GM21528 (cell line): ENCODE data around the gene JMJD1C.

Source experiments
- ATAC-seq: cut with Tn5 transposase; IDR thresholded peaks from one replicate; pipeline ENCODE4 v1.9.1; 2021; ENCODE audit warnings: mild to moderate bottlenecking, moderate library complexity; ENCODE audit not compliant: unreplicated experiment, low FRiP score

Gene JMJD1C

DNA sequence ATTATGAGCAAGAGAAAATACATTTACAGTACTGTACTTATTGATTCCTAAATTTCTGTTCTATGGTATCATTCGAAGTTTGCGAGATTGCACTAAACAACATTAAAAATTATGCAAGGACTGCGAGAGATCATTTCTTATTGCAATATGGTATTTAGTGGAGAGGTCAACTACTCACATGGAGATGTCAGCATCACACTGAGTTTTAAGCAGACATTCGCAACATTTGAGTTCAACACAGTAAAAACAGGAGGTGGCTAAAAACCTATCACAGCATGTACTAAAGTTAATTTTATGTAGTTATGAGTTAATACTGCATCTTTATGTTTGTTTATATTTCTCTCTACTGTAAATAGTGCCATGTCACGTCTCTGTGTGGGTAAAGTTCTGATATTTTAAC, 53.5 kb downstream of the JMJD1C start:
- no peak for ATAC-seq

DNA sequence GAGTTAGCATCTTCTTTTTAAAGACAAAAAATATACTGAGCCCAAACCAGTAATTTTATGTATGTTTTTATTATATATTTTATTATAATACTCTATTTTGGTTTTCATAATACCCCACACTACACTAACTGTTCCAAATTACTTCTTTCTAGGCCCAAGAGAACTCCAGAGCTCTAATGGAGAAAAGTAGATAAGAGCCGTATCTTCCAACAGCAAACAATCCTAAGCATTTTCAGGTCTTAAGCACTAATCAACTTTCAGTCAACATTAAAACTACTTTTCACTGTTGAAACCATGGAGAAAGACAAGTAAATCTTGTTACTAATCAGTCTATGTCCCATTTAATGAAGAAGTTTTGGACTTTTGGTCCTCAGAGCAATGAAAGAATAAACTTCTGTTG, 55.1 kb downstream of the JMJD1C start:
- ATAC-seq, result no peak

DNA sequence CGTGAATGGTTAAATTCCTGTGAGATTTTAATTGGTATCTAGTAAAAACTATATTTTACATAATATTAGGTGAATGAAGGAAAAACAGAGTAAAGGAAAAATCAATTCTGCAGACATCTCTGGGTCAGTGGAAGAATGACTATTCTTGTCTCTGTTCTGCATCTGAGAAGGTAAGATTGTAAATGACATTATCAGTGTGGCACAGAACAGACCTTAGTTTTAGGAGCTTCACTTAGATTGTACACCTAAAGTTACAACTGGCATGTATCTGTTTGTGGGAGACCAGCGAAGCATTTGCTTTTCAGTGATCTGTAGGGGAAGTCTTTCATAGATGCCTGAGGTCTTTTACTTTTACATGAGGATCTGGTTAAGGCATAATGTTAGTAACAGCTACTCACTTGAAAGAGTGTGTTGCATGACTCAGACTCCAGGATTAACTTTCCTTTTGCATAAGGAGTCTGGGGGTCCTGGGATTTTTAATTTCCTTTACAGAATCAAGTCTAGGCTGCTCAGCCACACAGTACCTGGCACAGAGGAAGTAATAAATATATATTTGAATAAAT, 56.2 kb downstream of the JMJD1C start:
- no peak for ATAC-seq

DNA sequence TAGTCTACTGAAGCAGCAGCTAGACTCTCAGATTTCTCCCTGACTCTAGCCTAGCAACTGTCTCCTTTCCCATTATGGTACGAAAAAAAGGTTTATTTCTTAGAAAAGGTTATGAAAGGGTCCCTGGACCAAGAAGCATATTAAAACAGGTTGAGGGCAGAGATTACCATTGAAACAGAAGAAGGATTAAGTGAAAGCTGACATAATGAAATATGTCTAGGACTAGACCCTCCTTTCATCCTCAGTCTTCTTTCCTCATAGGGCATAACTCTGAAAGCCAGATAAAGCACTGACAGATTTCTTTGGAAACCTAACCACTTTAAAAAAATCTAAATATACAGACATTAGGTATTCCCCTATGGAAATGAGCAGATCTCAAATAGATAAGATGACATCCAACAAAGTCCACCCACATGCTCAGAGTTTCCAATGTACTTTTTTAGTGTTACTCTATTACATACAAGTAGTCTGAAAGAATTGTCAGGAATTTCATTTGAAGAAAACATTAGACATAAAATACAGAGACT, 58.6 kb downstream of the JMJD1C start:
- no peak for ATAC-seq

DNA sequence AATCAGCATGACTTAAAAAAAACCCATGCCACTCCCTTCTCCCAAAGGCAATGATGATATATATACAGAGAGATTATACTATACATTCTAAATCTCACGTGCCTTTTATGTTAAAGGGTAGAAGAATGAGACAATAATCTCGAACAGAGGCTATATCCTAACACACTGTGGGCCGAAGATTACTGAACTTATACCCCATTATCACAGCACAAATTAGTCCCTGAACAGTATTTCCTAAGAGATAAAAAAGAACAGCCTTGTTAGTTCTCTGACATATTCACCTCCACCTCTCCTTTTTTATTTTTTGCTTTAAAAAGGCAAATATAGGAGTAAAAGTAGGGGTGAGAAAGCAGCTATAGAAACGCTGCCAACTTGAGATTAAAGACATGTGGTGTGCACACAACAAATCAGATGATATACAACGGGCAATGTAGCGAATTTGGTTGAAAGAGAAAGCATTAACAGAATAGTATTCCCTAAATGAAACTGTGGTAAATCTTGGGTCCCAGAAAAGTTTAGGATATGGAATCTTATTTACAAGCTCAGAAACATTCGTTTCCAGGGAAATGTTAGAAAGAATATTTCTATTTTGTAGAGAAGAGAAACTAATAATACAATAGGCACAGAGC, 69.5 kb downstream of the JMJD1C start:
- no peak for ATAC-seq

DNA sequence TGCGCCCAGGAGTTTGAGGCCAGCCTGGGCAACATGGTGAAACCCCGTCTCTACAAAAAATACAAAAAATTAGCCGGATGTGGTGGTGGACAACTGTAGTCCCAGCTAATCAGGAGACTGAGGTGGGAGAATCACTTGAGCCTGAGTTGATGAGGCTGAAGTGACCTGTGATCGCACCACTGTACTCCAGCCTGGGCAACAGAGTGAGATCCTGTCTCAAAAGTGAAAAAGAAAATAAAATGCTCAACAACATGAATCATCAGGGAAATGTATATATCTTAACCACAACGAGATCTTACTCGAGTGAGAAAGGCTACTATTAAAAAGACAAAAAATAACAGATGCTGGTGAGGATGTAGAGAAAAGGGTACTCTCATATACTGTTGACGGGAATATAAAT, 72.7 kb downstream of the JMJD1C start:
- no peak for ATAC-seq

DNA sequence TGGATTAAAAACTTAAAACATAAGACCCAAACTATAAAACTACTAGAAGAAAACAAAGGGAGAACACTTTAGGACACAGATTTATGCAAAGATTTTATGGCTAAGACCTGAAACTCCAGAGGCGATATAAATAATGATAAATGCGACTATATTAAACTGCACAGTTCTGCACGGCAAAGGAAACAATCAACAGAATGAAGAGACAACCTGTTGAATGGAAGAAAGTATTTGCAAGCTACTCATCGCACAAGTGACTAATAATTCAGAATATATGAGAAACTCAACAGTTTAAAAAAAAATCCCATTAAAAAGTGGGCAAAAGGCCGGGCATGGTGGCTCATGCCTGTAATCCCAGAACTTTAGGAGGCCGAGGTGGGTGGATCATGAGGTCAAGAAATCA, 73.6 kb downstream of the JMJD1C start:
- ATAC-seq, result no peak

DNA sequence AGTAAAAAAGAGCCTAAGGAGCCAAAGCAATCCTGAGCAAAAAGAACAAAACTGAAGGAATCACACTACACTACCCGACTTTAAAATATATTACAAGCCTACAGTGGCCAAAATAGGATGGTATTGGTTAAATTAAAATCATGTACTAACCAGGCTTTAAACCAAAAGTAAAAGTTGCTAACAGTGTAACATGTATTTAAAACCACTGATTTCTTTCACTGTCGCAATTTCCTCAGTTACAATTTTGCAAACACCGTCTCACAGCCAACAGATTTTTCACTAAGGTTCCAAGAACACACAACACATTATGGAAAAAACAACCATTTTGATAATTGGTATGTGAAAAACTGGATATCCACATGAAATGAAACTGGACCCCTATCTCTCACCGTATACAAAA, 74.0 kb downstream of the JMJD1C start:
- no peak for ATAC-seq

DNA sequence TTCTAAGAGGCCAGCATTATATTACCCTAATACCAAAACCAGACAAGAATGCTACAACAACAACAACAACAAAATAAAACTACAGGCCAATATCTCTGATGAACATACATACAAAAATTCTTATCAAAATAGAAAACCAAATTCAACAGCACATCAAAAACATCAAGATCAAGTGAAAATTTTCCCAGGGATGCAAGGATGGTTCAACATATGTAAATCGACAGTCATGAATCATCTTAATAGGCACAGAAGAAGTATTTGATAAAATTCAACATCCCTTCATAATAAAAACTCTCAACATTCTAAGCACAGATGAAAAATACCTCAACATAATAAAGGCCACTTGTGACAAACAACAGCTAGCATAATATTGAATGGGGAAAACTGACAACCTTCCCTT, 75.3 kb downstream of the JMJD1C start:
- no peak for ATAC-seq

DNA sequence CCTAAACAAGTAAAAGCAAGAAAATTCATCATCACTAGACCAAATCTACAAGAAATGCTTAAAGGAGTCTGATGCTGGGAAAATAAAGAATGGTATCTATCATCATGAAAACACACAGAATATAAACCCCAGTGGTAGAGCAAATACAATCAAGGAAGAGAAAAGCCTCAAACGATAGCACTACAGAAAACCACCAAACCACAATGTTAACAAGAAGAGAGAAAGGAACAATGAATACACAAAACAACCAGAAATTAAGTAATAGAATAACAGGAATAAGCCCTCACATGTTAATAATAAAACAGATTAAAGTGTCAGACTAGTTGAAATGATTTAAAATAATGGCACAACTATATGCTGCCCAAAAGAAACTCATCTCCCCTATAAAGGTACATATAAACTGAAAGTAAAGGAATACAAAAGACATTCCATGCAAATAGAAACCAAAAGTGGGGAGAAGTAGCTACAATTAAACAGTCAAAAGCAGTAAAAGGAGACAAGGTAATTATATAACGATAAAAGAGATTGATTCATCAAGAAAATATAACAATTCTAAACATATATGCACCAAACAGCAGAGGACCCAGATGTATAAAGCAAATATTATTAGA, 77.3 kb downstream of the JMJD1C start:
- ATAC-seq, result peak; percentile 63

DNA sequence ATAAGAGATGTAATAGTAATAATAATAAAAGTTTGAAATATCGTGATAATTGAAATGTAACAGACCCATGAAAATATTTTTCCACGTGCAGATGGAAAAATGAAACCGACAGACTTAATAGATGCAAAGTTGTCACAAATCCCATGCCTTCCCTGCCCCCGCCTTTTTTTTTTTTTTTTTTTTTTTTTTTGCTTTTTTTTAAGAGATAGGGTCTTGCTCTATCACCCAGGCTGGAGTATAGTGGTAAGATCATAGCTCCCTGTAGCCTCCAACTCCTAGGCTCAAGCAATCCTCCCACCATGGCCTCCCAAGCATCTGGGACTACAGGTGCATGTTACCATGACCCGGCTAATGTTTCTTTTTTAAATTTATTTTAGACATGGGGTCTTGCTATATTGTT, 80.5 kb downstream of the JMJD1C start:
- no peak for ATAC-seq

DNA sequence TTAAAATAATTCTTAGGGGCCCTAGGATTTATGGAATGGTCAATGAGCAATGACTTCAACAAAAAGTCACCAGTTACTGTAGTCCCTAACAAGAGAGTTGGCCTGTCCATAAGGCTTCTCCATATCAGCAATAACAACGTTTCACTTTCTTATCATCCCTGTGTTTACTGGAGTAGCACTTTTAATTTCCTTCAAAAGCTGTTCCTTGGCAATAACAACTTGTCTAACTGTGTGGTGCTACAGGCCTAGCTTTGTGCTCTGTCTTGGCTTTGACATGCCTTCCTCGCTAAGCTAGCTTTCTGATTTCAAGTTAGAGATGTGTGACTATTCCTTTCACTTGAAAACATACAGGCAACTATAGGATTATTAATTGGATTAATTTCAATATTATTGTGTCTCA, 81.1 kb downstream of the JMJD1C start:
- ATAC-seq, result no peak

DNA sequence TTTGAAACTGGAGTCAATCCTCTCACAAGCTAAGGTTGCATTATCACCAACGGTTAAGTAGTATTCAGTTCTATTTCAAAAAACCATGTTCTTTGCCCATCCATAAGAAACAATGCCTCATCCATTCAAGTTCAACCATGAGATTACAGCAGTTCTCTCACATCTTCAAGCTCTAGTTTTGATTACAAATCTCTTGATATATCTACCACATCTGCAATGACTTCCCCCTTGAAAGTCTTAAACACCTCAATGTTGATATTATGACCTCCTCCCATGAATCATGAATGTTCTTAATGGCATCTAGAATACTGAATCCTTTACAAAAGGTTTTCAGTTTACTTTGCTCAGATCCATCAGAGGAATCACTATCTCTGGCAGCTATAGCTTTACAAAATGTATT, 81.8 kb downstream of the JMJD1C start:
- ATAC-seq, result no peak

DNA sequence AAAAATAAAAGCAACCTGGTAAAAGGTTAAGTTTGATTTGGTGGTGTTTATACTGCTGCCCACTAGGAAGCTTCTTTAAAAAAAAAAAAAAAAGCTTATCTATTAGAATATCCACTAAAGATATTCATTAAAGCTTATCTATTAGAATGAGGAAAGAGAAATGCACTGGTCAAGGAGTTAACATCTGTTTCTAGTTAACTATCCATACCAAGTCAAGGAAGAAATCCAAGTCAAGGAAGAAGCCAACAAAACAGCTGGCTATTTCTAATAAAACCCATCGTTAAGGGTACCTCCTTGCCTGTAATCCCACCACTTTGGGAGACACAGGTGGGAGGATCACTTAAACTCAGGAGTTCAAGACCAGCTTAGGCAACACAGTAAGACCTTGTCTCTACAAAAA, 82.6 kb downstream of the JMJD1C start:
- ATAC-seq, result no peak

DNA sequence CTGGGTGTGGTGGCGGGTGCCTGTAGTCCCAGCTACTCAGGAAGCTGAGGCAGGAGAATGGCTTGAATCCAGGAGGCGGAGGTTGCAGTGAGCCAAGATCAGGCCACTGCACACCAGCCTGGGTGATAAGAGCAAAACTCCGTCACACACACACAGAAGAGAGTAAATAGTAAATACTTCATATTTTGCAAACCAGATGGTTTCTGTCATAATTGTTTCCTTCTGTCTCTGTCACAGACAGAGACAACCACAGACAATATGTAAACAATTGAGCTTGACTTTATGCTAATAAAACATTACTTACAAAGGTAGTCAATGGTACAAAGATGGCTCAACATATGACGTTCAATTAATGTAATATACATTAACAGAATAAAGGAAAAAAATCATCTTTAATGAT, 83.7 kb downstream of the JMJD1C start:
- no peak for ATAC-seq

DNA sequence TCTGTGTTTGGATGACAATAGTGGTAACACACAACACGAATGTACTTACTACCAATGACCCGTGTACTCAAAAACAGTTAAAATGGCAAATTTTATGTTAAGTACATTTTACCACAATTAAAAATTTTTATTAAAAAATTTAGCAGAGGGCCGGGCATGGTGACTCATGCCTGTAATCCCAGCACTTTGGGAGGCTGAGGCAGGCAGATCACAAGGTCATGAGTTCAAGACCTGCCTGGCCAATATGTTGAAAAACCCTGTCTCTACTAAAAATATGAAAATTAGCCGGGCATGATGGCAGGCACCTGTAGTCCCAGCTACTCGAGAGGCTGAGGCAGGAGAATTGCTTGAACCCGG, 88.5 kb downstream of the JMJD1C start:
- peak; percentile 15 for ATAC-seq

DNA sequence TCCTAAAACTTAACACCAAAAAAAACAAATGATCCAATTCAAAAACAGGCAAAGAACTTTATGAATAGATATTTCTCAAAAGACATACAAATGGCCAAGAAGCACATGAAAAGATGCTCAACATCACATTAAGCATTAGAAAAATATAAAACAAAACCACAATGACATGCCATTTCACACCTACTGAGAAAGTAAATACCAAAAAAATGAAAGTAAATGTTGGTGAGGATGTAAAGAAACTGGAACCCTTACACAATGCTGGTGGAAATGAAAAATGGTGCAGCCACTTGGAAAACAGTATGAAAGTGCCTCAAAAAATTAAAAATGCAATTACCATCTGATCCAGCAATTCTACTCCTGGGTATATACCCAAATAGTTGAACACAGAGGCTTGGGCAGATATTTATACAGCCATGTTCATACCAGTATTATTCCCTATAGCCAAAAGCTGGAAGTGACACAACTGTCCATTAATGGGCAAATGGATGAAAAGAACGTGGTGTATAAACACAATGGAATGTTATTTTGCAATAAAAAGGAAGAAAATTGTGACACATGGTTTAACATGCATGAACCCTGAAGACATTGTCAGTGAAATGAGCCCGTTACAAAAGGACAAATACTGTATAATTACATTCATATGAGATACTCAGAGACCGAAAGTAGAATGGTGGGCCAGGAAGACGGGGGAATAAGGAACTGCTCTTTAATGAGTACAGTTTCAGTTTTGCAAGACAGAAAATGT, 89.0 kb downstream of the JMJD1C start:
- ATAC-seq, result peak; percentile 96

DNA sequence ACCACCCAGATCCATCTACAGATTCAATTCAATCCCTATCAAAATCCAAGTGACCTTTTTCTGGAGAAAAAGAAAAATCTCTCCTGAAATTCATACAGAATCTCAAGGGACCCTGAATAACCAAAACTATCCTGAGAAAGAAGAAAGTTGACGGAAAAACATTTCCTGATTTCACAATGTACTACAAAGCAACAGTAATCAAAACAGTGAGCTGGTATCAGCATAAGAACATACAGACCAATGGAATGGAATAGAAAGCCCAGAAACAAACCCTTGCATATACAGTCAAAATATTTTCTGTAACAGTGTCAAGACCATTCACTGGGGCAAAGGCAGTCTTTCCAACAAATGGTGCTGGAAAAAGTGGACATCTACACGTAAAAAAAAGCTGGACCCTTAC, 89.9 kb downstream of the JMJD1C start:
- no peak for ATAC-seq

DNA sequence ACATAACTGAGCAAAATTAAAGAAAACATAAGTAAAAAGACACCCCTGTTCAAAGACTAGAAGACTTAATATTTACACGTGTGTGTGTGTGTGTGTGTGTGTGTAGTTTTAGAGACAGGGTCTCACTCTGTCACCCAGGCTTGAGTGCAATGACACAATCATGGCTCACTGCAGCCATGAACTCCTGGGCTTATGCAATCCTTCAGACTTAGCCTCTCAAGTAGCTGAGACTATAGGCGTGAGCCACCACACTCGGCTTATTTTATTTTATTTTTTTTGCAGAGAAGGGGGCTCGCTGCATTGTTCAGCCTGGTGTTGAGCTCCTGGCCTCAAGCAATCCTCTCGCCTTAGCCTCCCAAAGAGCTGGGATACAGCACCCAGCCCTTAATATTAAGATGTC, 90.3 kb downstream of the JMJD1C start:
- ATAC-seq, result no peak

DNA sequence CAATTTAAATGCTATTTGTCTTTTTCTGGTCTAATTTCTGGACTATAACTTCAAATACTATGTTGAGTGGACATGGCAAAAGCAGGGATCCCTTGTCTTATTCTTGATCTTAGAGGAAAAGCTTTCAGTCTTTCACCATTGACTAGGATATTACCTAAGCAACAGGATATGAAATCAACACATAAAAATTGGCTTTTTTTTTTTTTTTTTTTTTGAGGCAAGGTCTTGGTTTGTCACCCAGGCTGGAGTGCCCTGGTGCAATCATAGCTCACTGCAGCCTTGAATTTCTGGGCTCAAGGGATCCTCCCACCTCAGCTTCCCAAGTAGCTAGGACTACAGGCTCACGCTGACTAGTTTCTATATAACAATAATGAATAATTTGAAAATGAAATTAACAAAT, 90.8 kb downstream of the JMJD1C start:
- ATAC-seq, result no peak

DNA sequence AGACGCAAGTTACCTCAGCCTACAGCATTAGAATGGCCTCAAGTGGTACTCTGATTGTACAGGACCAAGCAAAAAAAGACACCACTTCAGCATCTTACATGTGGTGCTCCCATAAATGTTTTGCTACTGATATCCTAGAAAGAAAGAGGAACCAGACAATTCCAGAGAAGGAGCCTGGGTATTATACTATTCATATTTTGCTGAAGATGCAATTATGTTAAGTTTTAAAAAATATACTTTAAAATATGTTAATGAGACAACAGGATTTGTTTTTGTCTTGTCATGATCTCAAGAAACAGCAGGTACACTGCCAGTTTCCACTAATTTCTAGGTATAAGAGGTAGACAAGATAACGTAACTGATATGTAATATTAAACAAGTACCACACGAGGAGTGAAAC, 92.6 kb downstream of the JMJD1C start:
- no peak for ATAC-seq

DNA sequence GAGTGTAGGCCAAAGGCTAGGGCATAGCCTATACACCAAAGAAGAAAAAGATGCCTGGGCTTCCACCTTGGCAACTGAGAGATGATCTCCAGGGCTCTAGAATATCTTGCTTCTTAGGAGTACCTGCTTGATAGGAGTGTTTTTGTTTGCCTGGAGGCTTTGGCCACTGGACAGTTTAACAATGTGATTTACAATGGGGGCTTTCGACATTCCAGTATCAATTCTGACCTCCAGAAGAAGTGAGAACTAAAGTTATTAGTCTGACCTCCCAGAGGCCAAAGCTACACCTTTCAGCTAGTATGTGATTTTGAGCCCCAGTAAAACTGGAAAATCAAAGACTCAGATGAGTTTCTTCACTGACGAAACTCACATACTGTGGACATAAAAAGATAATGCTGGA, 96.1 kb downstream of the JMJD1C start:
- no peak for ATAC-seq
